T-helper 2 cell (primary cell): ENCODE results near the gene UVSSA.
"Not testable (repeated sequence)": the region's sequence is repeated elsewhere in the genome, so short reads cannot be mapped to it uniquely, and the experiment has no call there.

Experiments
- DNase-seq, 5 experiments: peaks; one replicate each; pipeline versions ENCODE4 v3.0.0 to v3.0.0-alpha.2; 2012 to 2022

UVSSA gene

GRCh38 chr4:1331591-1332353, 15.2 kb upstream of the UVSSA start:
- DNase-seq = no peak

- DNase-seq = no peak
Observed at GRCh38 chr4:1332686-1333085, 14.3 kb upstream of the UVSSA start.

GRCh38 chr4:1333256-1333655, 13.8 kb upstream of the UVSSA start:
- DNase-seq = no peak

- DNase-seq = not testable (repeated sequence)
Observed at GRCh38 chr4:1333851-1334578, 13.0 kb upstream of the UVSSA start.

GRCh38 chr4:1334579-1334895, 12.5 kb upstream of the UVSSA start:
- DNase-seq = no peak

GRCh38 chr4:1335193-1335883, 11.7 kb upstream of the UVSSA start:
- not testable (repeated sequence) for DNase-seq

- DNase-seq = no peak
Observed at GRCh38 chr4:1336088-1336491, 10.9 kb upstream of the UVSSA start.

GRCh38 chr4:1337376-1337831, 9.6 kb upstream of the UVSSA start:
- DNase-seq = peak in 1 of 5 experiments; percentile 39

- no peak for DNase-seq
Observed at GRCh38 chr4:1337951-1338751, 8.9 kb upstream of the UVSSA start.

- no peak for DNase-seq
Observed at GRCh38 chr4:1338752-1339414, 8.1 kb upstream of the UVSSA start.

GRCh38 chr4:1339489-1339888, 7.5 kb upstream of the UVSSA start:
- DNase-seq = no peak

- no peak for DNase-seq
Observed at GRCh38 chr4:1340181-1340747, 6.7 kb upstream of the UVSSA start.

- DNase-seq = no peak
Observed at GRCh38 chr4:1340861-1341260, 6.1 kb upstream of the UVSSA start.

GRCh38 chr4:1342003-1342402, 5.0 kb upstream of the UVSSA start:
- DNase-seq = no peak

- no peak for DNase-seq
Observed at GRCh38 chr4:1344696-1345095, 2.3 kb upstream of the UVSSA start.

- DNase-seq = peak in 4 of 5 experiments; percentile 21 to 74 (median 33)
Observed at GRCh38 chr4:1345903-1346780, 866 bp upstream of the UVSSA start.

- peak in 3 of 5 experiments; percentile 14 to 61 (median 28) for DNase-seq
Observed at GRCh38 chr4:1347410-1347864, 429 bp downstream of the UVSSA start.

GRCh38 chr4:1348014-1348513, 1.1 kb downstream of the UVSSA start:
- no peak for DNase-seq

- DNase-seq = no peak
Observed at GRCh38 chr4:1348746-1349145, 1.7 kb downstream of the UVSSA start.
